ENCODE results near the gene SCN4B.

DNA sequence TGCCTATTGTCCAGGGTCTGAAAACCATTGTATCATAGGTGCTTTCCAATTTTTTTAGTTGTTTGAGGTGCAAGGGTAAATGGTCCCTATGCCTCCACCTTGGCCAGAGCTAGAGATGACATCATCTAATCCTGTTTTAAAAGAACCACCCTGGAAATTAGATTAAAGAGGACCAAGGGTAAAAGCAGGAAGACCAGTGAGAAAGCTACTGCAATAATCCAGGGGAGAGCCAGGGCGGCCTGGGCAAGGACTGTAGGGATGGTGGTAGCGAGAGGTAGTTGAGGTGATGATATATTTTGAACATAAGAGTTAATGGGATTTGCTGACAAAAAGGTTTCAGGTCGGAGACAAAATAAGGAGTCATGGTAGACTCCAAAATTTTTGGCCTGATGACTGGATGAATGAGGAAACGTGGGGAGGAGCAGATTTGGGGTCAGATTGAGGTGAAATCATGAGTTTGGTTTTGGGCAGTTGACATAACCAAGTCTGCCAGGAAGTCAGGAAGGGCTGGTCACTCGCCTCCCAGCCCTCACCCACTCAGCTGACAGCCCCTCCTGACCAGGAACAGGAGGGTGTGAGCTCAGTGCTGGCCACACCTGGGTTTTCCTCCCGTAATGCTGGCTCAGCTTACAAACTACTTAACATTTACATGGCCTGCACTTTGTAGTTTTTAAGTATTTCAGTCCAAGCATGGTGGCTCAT, 23.0 kb downstream of the SCN4B start:
- no peak for TF ChIP-seq POLR2AphosphoS5 (IDR thresholded peaks at IDR 0.05)
- TF ChIP-seq, protein P1, sequence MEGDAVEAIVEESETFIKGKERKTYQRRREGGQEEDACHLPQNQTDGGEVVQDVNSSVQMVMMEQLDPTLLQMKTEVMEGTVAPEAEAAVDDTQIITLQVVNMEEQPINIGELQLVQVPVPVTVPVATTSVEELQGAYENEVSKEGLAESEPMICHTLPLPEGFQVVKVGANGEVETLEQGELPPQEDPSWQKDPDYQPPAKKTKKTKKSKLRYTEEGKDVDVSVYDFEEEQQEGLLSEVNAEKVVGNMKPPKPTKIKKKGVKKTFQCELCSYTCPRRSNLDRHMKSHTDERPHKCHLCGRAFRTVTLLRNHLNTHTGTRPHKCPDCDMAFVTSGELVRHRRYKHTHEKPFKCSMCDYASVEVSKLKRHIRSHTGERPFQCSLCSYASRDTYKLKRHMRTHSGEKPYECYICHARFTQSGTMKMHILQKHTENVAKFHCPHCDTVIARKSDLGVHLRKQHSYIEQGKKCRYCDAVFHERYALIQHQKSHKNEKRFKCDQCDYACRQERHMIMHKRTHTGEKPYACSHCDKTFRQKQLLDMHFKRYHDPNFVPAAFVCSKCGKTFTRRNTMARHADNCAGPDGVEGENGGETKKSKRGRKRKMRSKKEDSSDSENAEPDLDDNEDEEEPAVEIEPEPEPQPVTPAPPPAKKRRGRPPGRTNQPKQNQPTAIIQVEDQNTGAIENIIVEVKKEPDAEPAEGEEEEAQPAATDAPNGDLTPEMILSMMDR (IDR thresholded peaks at IDR 0.05): no peak

Data from stomach (tissue), 4 donors.